Sigmoid colon (tissue), 7 donors: ENCODE measurements around the gene DNAJC25. TPM values are rescaled to one million over a fixed set of nuclear protein-coding genes. Genes with fewer than 3 reads are reported as not detected.
A peak's percentile ranks its signal among the peaks of the same experiment; 100 is the strongest.

ENCODE experiments used
- DNase-seq: peaks from one replicate; pipeline ENCODE4 v3.0.0-alpha.2; 2019
- H3K27ac ChIP-seq, 4 donors: fragments of 200-600 bp; sonication (generic); one replicate each; pipeline ENCODE4 v1.5.1; 2016 to 2019; ENCODE audit warnings: mild to moderate bottlenecking in 1 of 4
- H3K27me3 ChIP-seq, 3 donors: fragments of 200-600 bp; sonication (generic); one replicate each; pipeline ENCODE4 v1.5.1; 2019; ENCODE audit warnings: mild to moderate bottlenecking in 1 of 3
- H3K36me3 ChIP-seq, 4 donors: fragments of 200-600 bp; sonication (generic); one replicate each; pipeline ENCODE4 v1.5.1; 2016 to 2019
- H3K4me1 ChIP-seq, 4 donors: fragments of 200-600 bp; sonication (generic); one replicate each; pipeline ENCODE4 v1.5.1; 2017 to 2019
- H3K4me3 ChIP-seq, 4 donors: fragments of 200-600 bp; sonication (generic); one replicate each; pipeline ENCODE4 v1.5.1; 2017 to 2019; ENCODE audit warnings: mild to moderate bottlenecking in 2 of 4, moderate library complexity in 1 of 4
- H3K9me3 ChIP-seq, 4 donors: fragments of 200-600 bp in 3 of 4; sonication (generic) in 3 of 4; one replicate each; pipeline versions ENCODE4 v1.5.1 to v1.6.1; 2013 to 2019
- CTCF ChIP-seq, 4 experiments: fragments of 450-650 bp in 3 of 4; fragments of 200-600 bp in 1 of 4; IDR thresholded peaks; one replicate each; pipeline ENCODE4 v1.5.1; 2016 to 2019; ENCODE audit warnings: antibody characterized with exemption in 4 of 4, mild to moderate bottlenecking in 3 of 4, moderate library complexity in 2 of 4
- EP300 ChIP-seq, 4 donors: sonication (generic); formaldehyde crosslinking; IDR thresholded peaks; one replicate each; pipeline ENCODE4 v1.6.1; 2017; ENCODE audit warnings: antibody characterized with exemption in 4 of 4
- POLR2A ChIP-seq, 2 donors: fragments of 450-650 bp; IDR thresholded peaks; one replicate each; pipeline ENCODE4 v1.6.1; 2016; ENCODE audit warnings: antibody characterized with exemption in 2 of 2, mild to moderate bottlenecking in 2 of 2, moderate library complexity in 2 of 2
- POLR2AphosphoS5 ChIP-seq, 4 donors: sonication (generic); formaldehyde crosslinking; IDR thresholded peaks; one replicate each; pipeline ENCODE4 v1.6.1; 2017; ENCODE audit warnings: antibody characterized with exemption in 4 of 4
- WGBS, 2 donors: extraction: QIAGEN DNeasy Blood & Tissue Kit; methylation state at CpG; one replicate each; pipeline ENCODE4 v1.1.7; 2013; 5-methylcytosine and 5-hydroxymethylcytosine counted together
- intact Hi-C: fragments of 100-400 bp; cut with DNase I; formaldehyde crosslinking; loops from one replicate; pipeline ENCODE4 v1.15.1; 2023
- polyA plus RNA-seq, 3 donors: library from polyadenylated mRNA; stranded (reverse); fragments of 200-250 nt; gene quantifications; one replicate each; pipeline ENCODE4 v1.2.3, GENCODE V29; 2013
- total RNA-seq, 4 donors: library from RNA; depleted of rRNA; stranded (reverse); fragments of >200 nt; gene quantifications; one replicate each; pipeline ENCODE4 v1.1.0, GENCODE V29; 2016
- donor health status: healthy with polysubstance abuse.
- donor health status: Bipolar disorder and iron deficiency.
- donor health status: healthy.

The DNAJC25 gene
- total and polyA plus RNA-seq, 7 donors = 1.8 to 11.5 (median 7.4) TPM

DNA sequence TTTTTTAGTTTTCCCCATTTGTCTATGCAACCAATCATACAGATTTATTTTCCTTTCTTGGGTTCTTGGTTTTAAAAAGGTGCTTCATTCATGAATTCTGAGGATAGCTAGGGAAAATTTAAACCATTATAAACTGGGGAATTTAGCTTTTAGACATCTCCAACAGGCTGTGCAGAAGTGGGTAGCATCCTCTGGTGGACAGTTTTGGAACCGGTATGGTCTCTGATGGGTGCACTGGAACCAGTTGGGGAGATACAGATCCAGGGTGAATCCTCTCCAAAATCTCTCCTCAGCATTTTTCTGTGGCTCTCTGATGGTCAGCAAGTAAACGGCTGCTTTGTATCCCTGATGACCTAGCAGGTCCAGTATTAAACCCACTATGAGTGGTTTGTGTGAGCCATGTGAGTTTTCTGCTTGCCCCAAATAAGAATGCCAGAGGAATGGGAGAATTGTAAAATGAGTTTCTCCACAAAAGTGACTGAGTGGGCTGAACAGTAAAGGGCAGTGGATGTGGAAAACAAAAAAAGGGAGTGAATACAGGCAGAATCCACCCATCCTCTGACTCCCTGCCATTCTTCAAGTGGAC lies 9.1 kb upstream of the DNAJC25 start:
- H3K4me3 ChIP-seq = no peak overlapping the region
- intact Hi-C loops = no loop called here
- no peaks in the 10 kb centered on the region for H3K4me1 ChIP-seq
- no peak for DNase-seq
- no peak for TF ChIP-seq POLR2A (IDR thresholded peaks at IDR 0.05)
- peak; percentile 7 to 56 (median 50) for TF ChIP-seq CTCF (IDR thresholded peaks at IDR 0.05)
- no peak overlapping the region for H3K27ac ChIP-seq
- no peaks in the 10 kb centered on the region for H3K36me3 ChIP-seq
- H3K9me3 ChIP-seq = no peaks in the 10 kb centered on the region
- no peaks in the 10 kb centered on the region for H3K27me3 ChIP-seq
- whole genome bisulfite sequencing, 2 donors = 26 to 29% methylated on average over 2 of the region's 2 CpGs

GRCh38 chr9:111622626-111623025 lies 8.5 kb upstream of the DNAJC25 start:
- Histone ChIP-seq H3K9me3 (no peaks in the 10 kb centered on the region), H3K27ac (no peak overlapping the region), H3K4me1 (no peaks in the 10 kb centered on the region), H3K36me3 (no peaks in the 10 kb centered on the region), H3K27me3 (no peaks in the 10 kb centered on the region), H3K4me3 (no peak overlapping the region)
- DNase-seq = no peak
- TF ChIP-seq CTCF (IDR thresholded peaks at IDR 0.05) = no peak
- no peak for TF ChIP-seq POLR2AphosphoS5 (IDR thresholded peaks at IDR 0.05)
- TF ChIP-seq POLR2A (IDR thresholded peaks at IDR 0.05) = no peak
- no peak for TF ChIP-seq EP300 (IDR thresholded peaks at IDR 0.05)
- WGBS, 2 donors = 72 to 85% methylated on average over 3 of the region's 3 CpGs
- intact Hi-C loops = no loop called here

DNA sequence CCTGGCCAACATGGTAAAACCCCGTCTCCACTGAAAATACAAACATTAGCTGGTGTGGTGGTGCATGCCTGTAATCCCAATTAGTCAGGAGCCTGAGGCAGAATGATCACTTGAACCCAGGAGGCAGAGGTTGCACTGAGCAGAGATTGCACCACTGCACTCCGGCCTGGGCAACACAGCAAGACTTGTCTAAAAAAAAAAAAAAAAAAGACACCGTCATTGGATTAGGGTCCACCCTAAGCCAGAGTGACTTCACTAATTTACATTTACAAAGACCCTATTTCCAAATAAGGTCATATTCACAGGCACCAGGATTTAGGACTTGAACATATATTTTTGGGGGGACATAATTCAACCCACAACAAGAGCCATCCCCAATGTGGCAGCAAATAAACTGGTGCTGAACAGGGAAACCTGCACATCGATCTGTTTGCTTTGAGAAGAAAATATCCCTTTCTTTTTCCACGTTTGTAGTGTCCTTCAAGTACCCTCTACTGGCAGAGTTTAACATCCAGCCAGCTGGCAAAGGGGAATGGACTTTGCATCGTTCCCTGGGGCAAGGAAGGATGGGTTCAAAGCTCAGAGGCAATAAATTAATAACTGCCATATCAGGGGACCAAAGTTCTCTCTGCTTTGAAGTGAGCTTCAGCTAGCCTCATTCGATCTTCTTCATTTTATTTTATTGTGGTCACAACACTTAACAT lies 3.7 kb upstream of the DNAJC25 start:
- Histone ChIP-seq H3K27me3 (no peaks in the 10 kb centered on the region), H3K27ac (no peak overlapping the region), H3K36me3 (no peaks in the 10 kb centered on the region), H3K9me3 (no peaks in the 10 kb centered on the region), H3K4me3 (no peak overlapping the region), H3K4me1 (peaks cover 0 to 15% (median 13%) of the 10 kb centered on the region in 4 donors)
- TF ChIP-seq CTCF (IDR thresholded peaks at IDR 0.05) = no peak
- TF ChIP-seq POLR2A (IDR thresholded peaks at IDR 0.05) = no peak
- no peak for TF ChIP-seq POLR2AphosphoS5 (IDR thresholded peaks at IDR 0.05)
- TF ChIP-seq EP300 (IDR thresholded peaks at IDR 0.05) = no peak
- WGBS, 2 donors = 39 to 71% methylated on average over 7 of the region's 7 CpGs
- intact Hi-C loops = no loop called here
- no peak for DNase-seq

GRCh38 chr9:111628411-111628810 lies 2.7 kb upstream of the DNAJC25 start:
- TF ChIP-seq POLR2AphosphoS5 (IDR thresholded peaks at IDR 0.05) (no peak), POLR2A (IDR thresholded peaks at IDR 0.05) (no peak)
- no peak for DNase-seq
- 85 to 88% methylated on average over 7 of the region's 7 CpGs for WGBS, 2 donors
- H3K9me3 ChIP-seq = no peaks in the 10 kb centered on the region
- no peaks in the 10 kb centered on the region for H3K36me3 ChIP-seq
- peaks cover 0 to 24% (median 19%) of the 10 kb centered on the region in 4 donors for H3K4me1 ChIP-seq
- no peaks in the 10 kb centered on the region for H3K27me3 ChIP-seq
- H3K27ac ChIP-seq = no peak overlapping the region
- H3K4me3 ChIP-seq = no peak overlapping the region
- intact Hi-C loops = no loop called here

DNA sequence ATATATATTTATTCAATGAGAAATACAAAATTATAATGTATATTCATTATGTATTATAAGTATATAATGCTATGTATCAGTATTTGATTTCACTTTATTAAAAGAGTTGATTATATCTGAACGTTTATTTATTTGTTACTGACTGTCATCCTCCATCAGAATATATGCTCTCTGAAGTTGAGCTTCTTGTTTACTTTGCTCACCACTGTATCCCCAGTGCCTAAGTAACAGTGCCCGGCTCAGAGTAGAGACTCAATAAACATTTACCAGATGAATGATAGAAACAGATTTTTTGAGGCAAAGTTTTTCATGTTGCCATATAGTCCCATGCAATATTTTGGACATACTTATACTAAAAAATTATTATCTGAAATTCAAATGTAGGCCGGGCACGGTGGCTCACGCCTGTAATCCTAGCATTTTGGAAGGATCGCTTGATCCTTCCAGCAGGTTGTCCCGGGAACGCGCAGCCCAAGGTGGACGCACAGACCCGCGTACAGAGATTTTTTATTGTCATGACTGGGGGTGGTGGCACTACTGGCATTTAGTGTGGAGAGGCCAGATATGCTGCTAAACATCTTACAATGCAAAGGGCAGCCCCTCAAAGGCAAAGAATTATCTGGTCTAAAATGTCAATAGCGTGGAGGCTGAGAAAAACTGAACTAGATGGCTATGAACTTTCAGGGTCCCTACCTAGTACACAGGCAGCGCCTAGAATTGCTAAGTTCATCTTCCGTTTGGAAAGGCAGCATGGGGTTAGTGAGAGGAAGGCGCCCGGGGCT lies 761 bp upstream of the DNAJC25 start:
- no peak for DNase-seq
- H3K4me1 ChIP-seq = peaks cover 0 to 35% (median 25%) of the 10 kb centered on the region in 4 donors
- peak overlapping the region; percentile 82 to 97 (median 88) for H3K4me3 ChIP-seq
- H3K9me3 ChIP-seq = no peaks in the 10 kb centered on the region
- intact Hi-C loops = loop anchor here (10.0 kb wide), 1 partner anchor 444 kb away; no protein-coding TSS in a partner anchor
- H3K27ac ChIP-seq = peak overlapping the region; percentile 91 to 94 (median 92)
- H3K27me3 ChIP-seq = no peaks in the 10 kb centered on the region
- no peaks in the 10 kb centered on the region for H3K36me3 ChIP-seq
- TF ChIP-seq EP300 (IDR thresholded peaks at IDR 0.05) (no peak), POLR2AphosphoS5 (IDR thresholded peaks at IDR 0.05) (no peak), CTCF (IDR thresholded peaks at IDR 0.05) (no peak), POLR2A (IDR thresholded peaks at IDR 0.05) (no peak)
- WGBS, 2 donors = 4 to 11% methylated on average over 17 of the region's 17 CpGs
